NCI-H748 (cell line): ENCODE data around the gene NCR2.

Experiments used
- DNase-seq: peaks from one replicate; lab custom pipeline; 2025; ENCODE audit not compliant: unreplicated experiment; lab: John Stamatoyannopoulos, UW

The NCR2 gene

DNA sequence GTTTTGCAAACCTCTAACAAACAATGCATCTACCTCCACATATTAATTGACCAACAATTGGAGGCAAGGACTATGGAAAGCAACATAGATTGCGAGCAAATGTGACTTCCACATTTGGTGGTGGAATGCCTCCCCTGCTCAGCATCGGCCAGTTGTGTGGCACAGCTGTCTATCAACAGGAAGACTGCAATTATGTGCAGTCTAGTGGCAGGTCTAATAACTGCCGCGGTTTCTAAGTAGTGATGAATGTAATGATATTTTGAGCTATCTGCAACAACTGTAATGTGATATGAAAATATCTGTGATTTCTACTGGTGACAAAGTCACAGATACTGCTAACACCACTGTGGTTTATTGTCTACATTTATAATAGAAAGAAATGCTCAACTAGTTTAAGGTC is 56.8 kb downstream of the NCR2 start:
- peak; percentile 29 for DNase-seq

DNA sequence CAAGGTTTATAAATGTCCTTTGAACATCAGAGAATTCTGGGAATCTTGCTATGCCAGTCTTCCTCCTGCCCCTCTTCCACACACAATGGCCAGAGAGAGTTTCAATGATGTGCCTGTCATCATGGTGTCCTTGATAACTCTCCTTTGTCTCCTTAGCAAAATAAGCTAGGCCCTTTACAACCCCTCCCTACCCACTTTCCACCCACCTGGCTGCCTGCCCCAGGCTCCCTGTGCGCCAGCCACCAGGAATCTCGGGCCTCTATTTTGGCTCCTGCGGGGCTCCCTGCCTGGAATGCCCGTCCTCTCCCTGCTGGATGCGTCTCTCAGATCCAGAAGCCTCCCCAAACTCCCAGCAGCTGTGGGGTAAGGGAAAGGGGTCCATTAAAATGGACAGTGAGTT is 60.9 kb downstream of the NCR2 start:
- DNase-seq, result no peak

DNA sequence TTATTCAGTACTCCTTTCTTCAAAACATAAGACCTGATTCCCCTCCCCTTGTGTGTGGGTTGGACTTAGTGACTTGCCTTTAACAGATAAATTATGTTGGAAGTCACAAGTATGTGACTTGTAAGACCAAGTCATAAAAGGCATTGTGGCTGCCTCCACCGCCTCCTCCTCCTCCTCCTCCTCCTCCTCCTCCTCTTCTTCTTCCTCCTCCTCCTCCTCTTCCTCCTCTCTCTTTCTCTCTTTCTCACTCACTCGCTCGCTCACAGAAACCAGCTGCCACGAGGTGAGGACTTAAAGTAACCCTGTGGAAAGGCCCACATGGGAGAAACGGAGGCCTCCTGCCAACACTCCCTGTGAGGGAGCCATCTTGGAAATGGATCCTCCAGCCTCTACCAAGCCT is 64.0 kb downstream of the NCR2 start:
- DNase-seq, result no peak
